ENCODE data around the gene CHCHD6. TPM values are rescaled to one million over a fixed set of nuclear protein-coding genes. Genes with fewer than 3 reads are reported as not detected.
A peak's percentile ranks its signal among the peaks of the same experiment; 100 is the strongest.

The CHCHD6 gene
- total and polyA plus RNA-seq, 5 donors from 2014 or later: 5.6 to 10.5 (median 8.1) TPM

GRCh38 chr3:126912027-126912422, 208.0 kb downstream of the CHCHD6 start:
- DNase-seq (no peak), ATAC-seq (ENCODE audit: low read depth in 2 of 2) (no peak)
- H3K4me1 Mint-ChIP-seq: peaks cover 12 to 46% (median 28%) of the 10 kb centered on the region in 4 donors
- no peaks in the 10 kb centered on the region for H3K27me3 ChIP-seq (ENCODE audit: control insufficient read depth, insufficient read depth, low read length)
- H3K27ac Mint-ChIP-seq: peak overlapping the region; percentile 87 to 95 (median 88)
- no peaks in the 10 kb centered on the region for H3K9me3 ChIP-seq (ENCODE audit: control insufficient read depth in 2 of 2, low read length in 2 of 2)
- peaks cover 26% of the 10 kb centered on the region for H3K4me1 ChIP-seq (ENCODE audit: control insufficient read depth, insufficient read depth, low read length, poor library complexity, severe bottlenecking)
- no peaks in the 10 kb centered on the region for H3K36me3 ChIP-seq (ENCODE audit: control insufficient read depth, insufficient read depth, low read length)
- H3K4me3 Mint-ChIP-seq: peak overlapping the region; percentile 15 to 70 (median 52)
- peaks cover 16% of the 10 kb centered on the region for H3K36me3 Mint-ChIP-seq
- H3K27me3 Mint-ChIP-seq: no peaks in the 10 kb centered on the region
- peak overlapping the region; percentile 70 for H3K27ac ChIP-seq (ENCODE audit: insufficient read depth, low read length, poor library complexity, severe bottlenecking)
- H3K4me3 ChIP-seq (ENCODE audit: low read depth, low read length): no peak overlapping the region
- H3K9me3 Mint-ChIP-seq: peaks cover 0 to 2% (median 0%) of the 10 kb centered on the region in 7 donors

- Mint-ChIP-seq H3K4me1 (peaks cover 12 to 46% (median 28%) of the 10 kb centered on the region in 4 donors), H3K36me3 (peaks cover 16% of the 10 kb centered on the region)
Measured at GRCh38 chr3:126912491-126913195, 208.6 kb downstream of the CHCHD6 start.

GRCh38 chr3:126913524-126913923, 209.5 kb downstream of the CHCHD6 start:
- DNase-seq (peak in 1 of 3 donors; percentile 16), ATAC-seq (ENCODE audit: low read depth in 2 of 2) (no peak)
- Histone ChIP-seq H3K36me3 (ENCODE audit: control insufficient read depth, insufficient read depth, low read length) (no peaks in the 10 kb centered on the region), H3K9me3 (ENCODE audit: control insufficient read depth in 2 of 2, low read length in 2 of 2) (no peaks in the 10 kb centered on the region), H3K27ac (ENCODE audit: insufficient read depth, low read length, poor library complexity, severe bottlenecking) (no peak overlapping the region), H3K27me3 (ENCODE audit: control insufficient read depth, insufficient read depth, low read length) (no peaks in the 10 kb centered on the region), H3K4me1 (ENCODE audit: control insufficient read depth, insufficient read depth, low read length, poor library complexity, severe bottlenecking) (peaks cover 26% of the 10 kb centered on the region), H3K4me3 (ENCODE audit: low read depth, low read length) (no peak overlapping the region)
- Mint-ChIP-seq H3K27me3 (no peaks in the 10 kb centered on the region), H3K27ac (no peak overlapping the region), H3K4me3 (no peak overlapping the region), H3K36me3 (peaks cover 16% of the 10 kb centered on the region), H3K9me3 (peaks cover 0 to 2% (median 0%) of the 10 kb centered on the region in 7 donors), H3K4me1 (peaks cover 12 to 46% (median 28%) of the 10 kb centered on the region in 4 donors)

More at GRCh38 chr3:126912491-126913195, 208.6 kb downstream of the CHCHD6 start:
- DNase-seq (no peak), ATAC-seq (ENCODE audit: low read depth in 2 of 2) (no peak)
- H3K4me3 ChIP-seq (ENCODE audit: low read depth, low read length): no peak overlapping the region
- H3K27me3 ChIP-seq (ENCODE audit: control insufficient read depth, insufficient read depth, low read length): no peaks in the 10 kb centered on the region
- Mint-ChIP-seq H3K27ac (peak overlapping the region in 2 of 3 donors; percentile 87 to 88), H3K9me3 (peaks cover 0 to 2% (median 0%) of the 10 kb centered on the region in 7 donors), H3K27me3 (no peaks in the 10 kb centered on the region), H3K4me3 (no peak overlapping the region)
- H3K36me3 ChIP-seq (ENCODE audit: control insufficient read depth, insufficient read depth, low read length): no peaks in the 10 kb centered on the region
- peaks cover 26% of the 10 kb centered on the region for H3K4me1 ChIP-seq (ENCODE audit: control insufficient read depth, insufficient read depth, low read length, poor library complexity, severe bottlenecking)
- H3K27ac ChIP-seq (ENCODE audit: insufficient read depth, low read length, poor library complexity, severe bottlenecking): peak overlapping the region; percentile 70
- no peaks in the 10 kb centered on the region for H3K9me3 ChIP-seq (ENCODE audit: control insufficient read depth in 2 of 2, low read length in 2 of 2)

GRCh38 chr3:126914226-126914625, 210.2 kb downstream of the CHCHD6 start:
- Mint-ChIP-seq H3K27ac (peak overlapping the region in 1 of 3 donors; percentile 43), H3K9me3 (peaks cover 0 to 1% (median 0%) of the 10 kb centered on the region in 7 donors), H3K36me3 (peaks cover 14% of the 10 kb centered on the region), H3K27me3 (no peaks in the 10 kb centered on the region), H3K4me3 (no peak overlapping the region), H3K4me1 (peaks cover 11 to 39% (median 26%) of the 10 kb centered on the region in 4 donors)
- H3K27me3 ChIP-seq (ENCODE audit: control insufficient read depth, insufficient read depth, low read length): no peaks in the 10 kb centered on the region
- ATAC-seq (ENCODE audit: low read depth in 2 of 2) (no peak), DNase-seq (no peak)
- H3K4me3 ChIP-seq (ENCODE audit: low read depth, low read length): no peak overlapping the region
- no peak overlapping the region for H3K27ac ChIP-seq (ENCODE audit: insufficient read depth, low read length, poor library complexity, severe bottlenecking)
- no peaks in the 10 kb centered on the region for H3K36me3 ChIP-seq (ENCODE audit: control insufficient read depth, insufficient read depth, low read length)
- no peaks in the 10 kb centered on the region for H3K9me3 ChIP-seq (ENCODE audit: control insufficient read depth in 2 of 2, low read length in 2 of 2)
- peaks cover 26% of the 10 kb centered on the region for H3K4me1 ChIP-seq (ENCODE audit: control insufficient read depth, insufficient read depth, low read length, poor library complexity, severe bottlenecking)

DNA sequence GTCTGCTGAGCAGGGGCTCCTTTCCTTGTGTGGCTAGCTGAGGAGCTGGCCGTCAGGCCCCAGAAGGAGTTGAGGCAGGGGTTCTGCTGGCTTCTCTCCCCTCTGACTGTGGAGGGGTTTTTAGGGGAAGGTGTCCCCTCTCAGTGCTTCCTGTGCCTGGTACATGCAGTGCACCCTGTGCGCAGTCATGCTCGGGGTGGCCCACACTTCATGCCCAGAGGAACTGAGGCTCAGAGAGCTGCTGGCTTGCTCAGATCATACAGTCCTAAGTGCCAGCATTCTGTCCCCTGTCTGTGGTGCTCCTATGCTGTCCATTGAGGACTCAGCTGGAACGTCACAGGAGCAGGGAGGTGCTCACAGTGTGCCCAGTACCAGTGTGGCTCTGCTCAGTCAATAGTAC, 211.0 kb downstream of the CHCHD6 start:
- Mint-ChIP-seq H3K4me3 (peak overlapping the region in 1 of 4 donors; percentile 29), H3K4me1 (peaks cover 8 to 31% (median 24%) of the 10 kb centered on the region in 4 donors), H3K9me3 (peaks cover 0 to 3% (median 0%) of the 10 kb centered on the region in 7 donors), H3K27ac (no peak overlapping the region), H3K36me3 (peaks cover 14% of the 10 kb centered on the region), H3K27me3 (no peaks in the 10 kb centered on the region)
- peaks cover 0 to 3% of the 10 kb centered on the region in 2 experiments for H3K9me3 ChIP-seq (ENCODE audit: control insufficient read depth in 2 of 2, low read length in 2 of 2)
- H3K27ac ChIP-seq (ENCODE audit: insufficient read depth, low read length, poor library complexity, severe bottlenecking): no peak overlapping the region
- no peaks in the 10 kb centered on the region for H3K36me3 ChIP-seq (ENCODE audit: control insufficient read depth, insufficient read depth, low read length)
- no peak overlapping the region for H3K4me3 ChIP-seq (ENCODE audit: low read depth, low read length)
- H3K4me1 ChIP-seq (ENCODE audit: control insufficient read depth, insufficient read depth, low read length, poor library complexity, severe bottlenecking): peaks cover 26% of the 10 kb centered on the region
- ATAC-seq (ENCODE audit: low read depth in 2 of 2) (no peak), DNase-seq (no peak)
- no peaks in the 10 kb centered on the region for H3K27me3 ChIP-seq (ENCODE audit: control insufficient read depth, insufficient read depth, low read length)

- H3K36me3 Mint-ChIP-seq: peaks cover 23% of the 10 kb centered on the region
- DNase-seq (no peak), ATAC-seq (ENCODE audit: low read depth in 2 of 2) (no peak)
- H3K4me1 Mint-ChIP-seq: peaks cover 3 to 17% (median 11%) of the 10 kb centered on the region in 4 donors
- no peaks in the 10 kb centered on the region for H3K36me3 ChIP-seq (ENCODE audit: control insufficient read depth, insufficient read depth, low read length)
- peaks cover 15% of the 10 kb centered on the region for H3K4me1 ChIP-seq (ENCODE audit: control insufficient read depth, insufficient read depth, low read length, poor library complexity, severe bottlenecking)
- H3K4me3 Mint-ChIP-seq: no peak overlapping the region
- H3K9me3 Mint-ChIP-seq: peaks cover 0 to 3% (median 0%) of the 10 kb centered on the region in 7 donors
- no peak overlapping the region for H3K27ac ChIP-seq (ENCODE audit: insufficient read depth, low read length, poor library complexity, severe bottlenecking)
- H3K4me3 ChIP-seq (ENCODE audit: low read depth, low read length): no peak overlapping the region
- no peak overlapping the region for H3K27ac Mint-ChIP-seq
- no peaks in the 10 kb centered on the region for H3K27me3 Mint-ChIP-seq
- no peaks in the 10 kb centered on the region for H3K27me3 ChIP-seq (ENCODE audit: control insufficient read depth, insufficient read depth, low read length)
- H3K9me3 ChIP-seq (ENCODE audit: control insufficient read depth in 2 of 2, low read length in 2 of 2): peaks cover 0 to 3% of the 10 kb centered on the region in 2 experiments
Measured at GRCh38 chr3:126916546-126916945, 212.5 kb downstream of the CHCHD6 start.

GRCh38 chr3:126917232-126917804, 213.3 kb downstream of the CHCHD6 start:
- ATAC-seq (ENCODE audit: low read depth in 2 of 2) (no peak), DNase-seq (no peak)
- H3K27ac Mint-ChIP-seq: no peak overlapping the region
- H3K36me3 ChIP-seq (ENCODE audit: control insufficient read depth, insufficient read depth, low read length): no peaks in the 10 kb centered on the region
- no peak overlapping the region for H3K4me3 ChIP-seq (ENCODE audit: low read depth, low read length)
- peaks cover 0 to 9% (median 4%) of the 10 kb centered on the region in 4 donors for H3K4me1 Mint-ChIP-seq
- H3K27me3 Mint-ChIP-seq: no peaks in the 10 kb centered on the region
- peaks cover 21% of the 10 kb centered on the region for H3K36me3 Mint-ChIP-seq
- peaks cover 0 to 3% of the 10 kb centered on the region in 2 experiments for H3K9me3 ChIP-seq (ENCODE audit: control insufficient read depth in 2 of 2, low read length in 2 of 2)
- H3K4me1 ChIP-seq (ENCODE audit: control insufficient read depth, insufficient read depth, low read length, poor library complexity, severe bottlenecking): peaks cover 8% of the 10 kb centered on the region
- H3K27me3 ChIP-seq (ENCODE audit: control insufficient read depth, insufficient read depth, low read length): no peaks in the 10 kb centered on the region
- peaks cover 0 to 3% (median 0%) of the 10 kb centered on the region in 7 donors for H3K9me3 Mint-ChIP-seq
- H3K4me3 Mint-ChIP-seq: no peak overlapping the region
- H3K27ac ChIP-seq (ENCODE audit: insufficient read depth, low read length, poor library complexity, severe bottlenecking): no peak overlapping the region

Data from CD4-positive, CD25-positive, alpha-beta regulatory T cell (primary cell).